ENCODE data around the gene SRPRA.

SRPRA gene

GRCh38 chr11:126233391-126233790, 35.3 kb downstream of the SRPRA start:
- H3K36me3 ChIP-seq (ENCODE audit: control insufficient read depth, insufficient read depth, low read length), result no peaks in the 10 kb centered on the region
- H3K27me3 ChIP-seq (replicated peaks; ENCODE audit: control insufficient read depth, insufficient read depth, low read length, poor library complexity, severe bottlenecking), result no peaks in the 10 kb centered on the region
- H3K4me1 ChIP-seq (ENCODE audit: control insufficient read depth, insufficient read depth, low read length, poor library complexity, severe bottlenecking), result no peaks in the 10 kb centered on the region
- H3K9me3 ChIP-seq (ENCODE audit: control insufficient read depth, low read length), result no peaks in the 10 kb centered on the region
- no peak overlapping the region for H3K4me3 ChIP-seq (ENCODE audit: insufficient read depth, low read depth, low read length, poor library complexity, severe bottlenecking)
- DNase-seq, result no peak
- no peak overlapping the region for H3K27ac ChIP-seq (ENCODE audit: insufficient read depth, low read length, poor library complexity, severe bottlenecking)

DNA sequence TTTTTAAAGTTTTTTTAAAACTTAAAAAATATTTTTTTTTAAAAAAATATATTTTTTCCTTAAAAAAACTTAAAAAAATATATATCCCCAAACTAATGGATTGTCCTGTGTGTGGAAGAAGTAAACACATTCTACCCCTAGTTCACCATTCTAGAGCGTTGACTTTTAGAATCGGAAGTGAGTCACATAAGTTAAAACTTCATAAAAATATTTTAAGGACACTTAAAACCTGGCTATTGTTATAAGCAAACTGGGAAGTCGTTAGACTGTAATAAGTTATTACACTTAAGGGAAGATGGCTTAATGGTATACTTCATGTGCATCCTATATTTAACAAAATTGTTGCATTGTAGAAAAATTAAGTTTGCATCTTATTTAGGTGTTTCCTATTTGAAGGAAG, 36.0 kb downstream of the SRPRA start:
- H3K4me1 ChIP-seq (ENCODE audit: control insufficient read depth, insufficient read depth, low read length, poor library complexity, severe bottlenecking), result no peaks in the 10 kb centered on the region
- H3K4me3 ChIP-seq (ENCODE audit: insufficient read depth, low read depth, low read length, poor library complexity, severe bottlenecking), result no peak overlapping the region
- no peaks in the 10 kb centered on the region for H3K27me3 ChIP-seq (replicated peaks; ENCODE audit: control insufficient read depth, insufficient read depth, low read length, poor library complexity, severe bottlenecking)
- H3K9me3 ChIP-seq (ENCODE audit: control insufficient read depth, low read length), result no peaks in the 10 kb centered on the region
- no peaks in the 10 kb centered on the region for H3K36me3 ChIP-seq (ENCODE audit: control insufficient read depth, insufficient read depth, low read length)
- DNase-seq, result no peak
- no peak overlapping the region for H3K27ac ChIP-seq (ENCODE audit: insufficient read depth, low read length, poor library complexity, severe bottlenecking)

- H3K27me3 ChIP-seq (replicated peaks; ENCODE audit: control insufficient read depth, insufficient read depth, low read length, poor library complexity, severe bottlenecking), result no peaks in the 10 kb centered on the region
- H3K9me3 ChIP-seq (ENCODE audit: control insufficient read depth, low read length), result no peaks in the 10 kb centered on the region
- no peaks in the 10 kb centered on the region for H3K36me3 ChIP-seq (ENCODE audit: control insufficient read depth, insufficient read depth, low read length)
- H3K4me3 ChIP-seq (ENCODE audit: insufficient read depth, low read depth, low read length, poor library complexity, severe bottlenecking), result no peak overlapping the region
- DNase-seq, result no peak
- no peak overlapping the region for H3K27ac ChIP-seq (ENCODE audit: insufficient read depth, low read length, poor library complexity, severe bottlenecking)
- H3K4me1 ChIP-seq (ENCODE audit: control insufficient read depth, insufficient read depth, low read length, poor library complexity, severe bottlenecking), result no peaks in the 10 kb centered on the region
Observed at GRCh38 chr11:126231725-126232459, 36.8 kb downstream of the SRPRA start.

- Histone ChIP-seq H3K36me3 (ENCODE audit: control insufficient read depth, insufficient read depth, low read length) (no peaks in the 10 kb centered on the region), H3K27me3 (replicated peaks; ENCODE audit: control insufficient read depth, insufficient read depth, low read length, poor library complexity, severe bottlenecking) (no peaks in the 10 kb centered on the region), H3K9me3 (ENCODE audit: control insufficient read depth, low read length) (no peaks in the 10 kb centered on the region), H3K4me1 (ENCODE audit: control insufficient read depth, insufficient read depth, low read length, poor library complexity, severe bottlenecking) (no peaks in the 10 kb centered on the region), H3K4me3 (ENCODE audit: insufficient read depth, low read depth, low read length, poor library complexity, severe bottlenecking) (no peak overlapping the region), H3K27ac (ENCODE audit: insufficient read depth, low read length, poor library complexity, severe bottlenecking) (no peak overlapping the region)
- no peak for DNase-seq
Observed at GRCh38 chr11:126229858-126230540, 38.7 kb downstream of the SRPRA start.

DNA sequence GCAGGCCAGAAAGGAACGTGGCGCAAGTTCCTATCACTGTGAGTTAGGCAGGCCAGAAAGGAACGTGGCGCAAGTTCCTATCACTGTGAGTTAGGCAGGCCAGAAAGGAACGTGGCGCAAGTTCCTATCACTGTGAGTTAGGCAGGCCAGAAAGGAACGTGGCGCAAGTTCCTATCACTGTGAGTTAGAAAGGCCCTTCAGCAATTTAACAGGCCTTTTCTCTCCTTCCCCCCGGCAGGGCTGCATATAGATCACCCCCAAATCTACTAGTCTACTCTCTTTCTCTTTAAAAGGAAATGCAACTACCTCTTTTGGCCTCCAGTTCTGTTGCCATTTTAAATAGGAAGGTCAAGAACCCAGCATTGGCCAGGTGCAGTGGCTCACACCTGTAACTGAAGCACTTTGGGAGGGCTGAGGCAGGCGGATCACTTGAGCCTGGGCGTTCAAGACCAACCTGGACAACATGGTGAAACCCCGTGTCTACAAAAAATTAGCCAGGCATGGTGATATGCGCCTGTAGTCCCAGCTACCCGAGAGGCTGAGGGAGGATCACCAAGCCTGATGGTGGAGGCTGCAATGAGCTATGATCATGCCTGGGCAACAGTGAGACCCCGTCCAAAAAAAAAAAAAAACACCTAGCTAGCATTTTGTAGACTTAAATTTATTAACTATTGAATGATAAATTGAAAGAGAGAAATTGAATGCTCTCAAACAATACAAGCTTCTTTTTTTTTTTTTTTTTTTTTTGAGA, 42.2 kb downstream of the SRPRA start:
- Histone ChIP-seq H3K4me3 (ENCODE audit: insufficient read depth, low read depth, low read length, poor library complexity, severe bottlenecking) (no peak overlapping the region), H3K4me1 (ENCODE audit: control insufficient read depth, insufficient read depth, low read length, poor library complexity, severe bottlenecking) (no peaks in the 10 kb centered on the region), H3K27me3 (replicated peaks; ENCODE audit: control insufficient read depth, insufficient read depth, low read length, poor library complexity, severe bottlenecking) (no peaks in the 10 kb centered on the region), H3K36me3 (ENCODE audit: control insufficient read depth, insufficient read depth, low read length) (no peaks in the 10 kb centered on the region), H3K27ac (ENCODE audit: insufficient read depth, low read length, poor library complexity, severe bottlenecking) (no peak overlapping the region), H3K9me3 (ENCODE audit: control insufficient read depth, low read length) (no peaks in the 10 kb centered on the region)
- no peak for DNase-seq

DNA sequence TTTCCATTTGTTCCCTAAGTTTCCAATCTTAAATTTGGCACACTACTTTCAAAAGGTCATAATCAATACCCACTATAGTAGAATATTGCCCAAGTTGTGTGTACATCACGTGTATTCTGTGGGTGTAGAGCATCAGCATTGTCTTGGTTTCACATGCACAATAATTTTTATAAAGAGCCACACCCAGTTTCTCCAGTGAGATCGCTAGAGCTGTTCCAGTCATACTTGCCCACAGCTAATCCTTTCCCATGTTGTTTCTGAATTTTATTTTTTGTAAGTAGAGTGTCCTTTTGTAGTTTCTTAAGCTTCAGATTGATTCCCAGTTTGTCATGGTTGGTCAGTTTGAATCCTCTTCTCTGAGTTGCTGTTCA, 43.4 kb downstream of the SRPRA start:
- Histone ChIP-seq H3K9me3 (ENCODE audit: control insufficient read depth, low read length) (no peaks in the 10 kb centered on the region), H3K27me3 (replicated peaks; ENCODE audit: control insufficient read depth, insufficient read depth, low read length, poor library complexity, severe bottlenecking) (no peaks in the 10 kb centered on the region), H3K4me3 (ENCODE audit: insufficient read depth, low read depth, low read length, poor library complexity, severe bottlenecking) (no peak overlapping the region), H3K36me3 (ENCODE audit: control insufficient read depth, insufficient read depth, low read length) (no peaks in the 10 kb centered on the region), H3K4me1 (ENCODE audit: control insufficient read depth, insufficient read depth, low read length, poor library complexity, severe bottlenecking) (no peaks in the 10 kb centered on the region), H3K27ac (ENCODE audit: insufficient read depth, low read length, poor library complexity, severe bottlenecking) (no peak overlapping the region)
- DNase-seq, result no peak

DNA sequence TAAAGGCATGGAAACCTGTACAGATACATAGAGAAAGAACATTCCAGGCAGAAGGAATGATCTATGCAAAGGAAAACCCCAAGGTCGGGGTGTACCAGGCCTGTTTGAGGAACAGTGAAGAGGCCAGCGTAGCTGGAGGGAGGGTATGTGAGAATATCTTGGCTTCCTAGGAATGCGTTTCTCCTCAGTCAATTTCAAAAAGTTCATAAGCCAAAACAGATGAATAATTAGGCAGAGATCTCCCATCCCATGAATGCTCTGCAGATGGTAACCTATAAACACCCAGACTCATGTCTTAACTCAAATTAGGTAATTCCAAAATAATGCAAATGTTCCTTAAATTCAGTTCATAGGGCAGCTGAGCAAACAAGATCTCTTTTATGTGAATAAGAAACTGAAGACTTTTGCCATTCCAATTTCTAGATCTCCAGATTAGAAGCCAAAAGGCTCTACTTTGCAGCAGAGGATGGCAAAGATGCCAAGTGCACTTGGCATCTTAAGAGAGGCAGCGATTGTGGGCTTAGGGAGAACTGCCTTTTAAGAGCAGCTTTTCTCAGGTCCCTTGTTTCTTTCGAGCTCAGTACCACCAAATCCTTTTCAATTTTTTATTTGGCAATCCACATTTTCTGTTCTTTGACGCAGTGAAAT, 43.9 kb downstream of the SRPRA start:
- H3K4me1 ChIP-seq (ENCODE audit: control insufficient read depth, insufficient read depth, low read length, poor library complexity, severe bottlenecking), result no peaks in the 10 kb centered on the region
- no peak for DNase-seq
- H3K9me3 ChIP-seq (ENCODE audit: control insufficient read depth, low read length), result no peaks in the 10 kb centered on the region
- H3K27ac ChIP-seq (ENCODE audit: insufficient read depth, low read length, poor library complexity, severe bottlenecking), result no peak overlapping the region
- no peaks in the 10 kb centered on the region for H3K36me3 ChIP-seq (ENCODE audit: control insufficient read depth, insufficient read depth, low read length)
- H3K4me3 ChIP-seq (ENCODE audit: insufficient read depth, low read depth, low read length, poor library complexity, severe bottlenecking), result no peak overlapping the region
- H3K27me3 ChIP-seq (replicated peaks; ENCODE audit: control insufficient read depth, insufficient read depth, low read length, poor library complexity, severe bottlenecking), result no peaks in the 10 kb centered on the region

- Histone ChIP-seq H3K36me3 (ENCODE audit: control insufficient read depth, insufficient read depth, low read length) (no peaks in the 10 kb centered on the region), H3K4me3 (ENCODE audit: insufficient read depth, low read depth, low read length, poor library complexity, severe bottlenecking) (no peak overlapping the region), H3K4me1 (ENCODE audit: control insufficient read depth, insufficient read depth, low read length, poor library complexity, severe bottlenecking) (no peaks in the 10 kb centered on the region), H3K27ac (ENCODE audit: insufficient read depth, low read length, poor library complexity, severe bottlenecking) (no peak overlapping the region), H3K27me3 (replicated peaks; ENCODE audit: control insufficient read depth, insufficient read depth, low read length, poor library complexity, severe bottlenecking) (no peaks in the 10 kb centered on the region), H3K9me3 (ENCODE audit: control insufficient read depth, low read length) (no peaks in the 10 kb centered on the region)
- no peak for DNase-seq
Observed at GRCh38 chr11:126219547-126219946, 49.1 kb downstream of the SRPRA start.

- Histone ChIP-seq H3K4me3 (ENCODE audit: insufficient read depth, low read depth, low read length, poor library complexity, severe bottlenecking) (no peak overlapping the region), H3K27me3 (replicated peaks; ENCODE audit: control insufficient read depth, insufficient read depth, low read length, poor library complexity, severe bottlenecking) (no peaks in the 10 kb centered on the region), H3K9me3 (ENCODE audit: control insufficient read depth, low read length) (no peaks in the 10 kb centered on the region), H3K4me1 (ENCODE audit: control insufficient read depth, insufficient read depth, low read length, poor library complexity, severe bottlenecking) (no peaks in the 10 kb centered on the region), H3K36me3 (ENCODE audit: control insufficient read depth, insufficient read depth, low read length) (no peaks in the 10 kb centered on the region), H3K27ac (ENCODE audit: insufficient read depth, low read length, poor library complexity, severe bottlenecking) (no peak overlapping the region)
- no peak for DNase-seq
Observed at GRCh38 chr11:126217491-126217890, 51.2 kb downstream of the SRPRA start.
